GM12878 (cell line): ENCODE data around the gene TRAF3IP3. TPM values are rescaled to one million over a fixed set of nuclear protein-coding genes. Genes with fewer than 3 reads are reported as not detected.

Source experiments
- ATF7 ChIP-seq: fragments of 450-650 bp; IDR thresholded peaks from 2 replicates; pipeline ENCODE4 v1.6.1; 2016; ENCODE audit warnings: low read depth, mild to moderate bottlenecking
- BMI1 ChIP-seq: fragments of 450-650 bp; IDR thresholded peaks from 2 replicates; pipeline ENCODE4 v1.6.1; 2016; ENCODE audit warnings: mild to moderate bottlenecking, moderate library complexity, borderline replicate concordance
- HCFC1 ChIP-seq: fragments of 150-350 bp; IDR thresholded peaks from 2 replicates; pipeline ENCODE4 v1.6.1; 2014; ENCODE audit warnings: low read length
- JUNB ChIP-seq: IDR thresholded peaks from 2 replicates; pipeline ENCODE4 v1.6.1; 2016; ENCODE audit warnings: antibody characterized with exemption, mild to moderate bottlenecking
- MYB ChIP-seq: fragments of 150-350 bp; IDR thresholded peaks from 2 replicates; pipeline ENCODE4 v1.6.1; 2014; ENCODE audit warnings: mild to moderate bottlenecking, low read depth, low read length, borderline replicate concordance
- PAX5 ChIP-seq: IDR thresholded peaks from 2 replicates; pipeline ENCODE4 v1.6.1; 2011; ENCODE audit warnings: low read depth, low read length, borderline replicate concordance
- PML ChIP-seq: IDR thresholded peaks from 2 replicates; pipeline ENCODE4 v1.6.1; 2012; ENCODE audit warnings: low read length, inconsistent platforms
- SREBF2 ChIP-seq: IDR thresholded peaks from 2 replicates; pipeline ENCODE4 v1.6.1; 2012; ENCODE audit warnings: mild to moderate bottlenecking, low read length
- ZNF217 ChIP-seq: fragments of 450-650 bp; IDR thresholded peaks from 2 replicates; pipeline ENCODE4 v1.6.1; 2017; ENCODE audit warnings: antibody characterized with exemption, mild to moderate bottlenecking
- polyA plus RNA-seq, 11 experiments: library from polyadenylated mRNA; depleted of rRNA in 4 of 11; unstranded in 6 of 11; stranded (reverse) in 5 of 11; fragments of >200 nt; fragmentation: Nextera tagmentation in 4 of 11; fragmentation: Illumina TruSeq in 1 of 11; extraction: Ambion mirVana in 4 of 11; extraction: Trizol in 1 of 11; gene quantifications; 1 replicate in 1 of 11; 2 replicates in 10 of 11; pipeline versions ENCODE4 v1.2.1 to v1.2.3, GENCODE V29; 2011 to 2016; ENCODE audit warnings: inconsistent platforms in 2 of 11, missing spikeins in 2 of 11, low read depth in 1 of 11
- total RNA-seq, 4 experiments: library from RNA; depleted of rRNA in 3 of 4; stranded (reverse); fragments of >200 nt in 3 of 4; fragmentation: Illumina TruSeq in 1 of 4; extraction: Trizol in 1 of 4; gene quantifications; 2 replicates each; pipeline versions ENCODE4 v1.2.1 to v1.2.3, GENCODE V29; 2013 to 2021
- TF ChIP-seq, protein P1 (sequence below): fragments of 450-650 bp; IDR thresholded peaks from 2 replicates; pipeline ENCODE4 v1.6.1; 2018; ENCODE audit warnings: borderline replicate concordance, mild to moderate bottlenecking; ENCODE audit not compliant: partially characterized antibody
- TF ChIP-seq, protein P2 (sequence below): fragments of 450-650 bp; IDR thresholded peaks from 2 replicates; pipeline ENCODE4 v1.6.1; 2014; ENCODE audit warnings: mild to moderate bottlenecking
- TF ChIP-seq, protein P3 (sequence below): fragments of 450-650 bp; IDR thresholded peaks from 2 replicates; pipeline ENCODE4 v1.6.1; 2017; ENCODE audit warnings: mild to moderate bottlenecking, moderate library complexity
- TF ChIP-seq, protein P4 (sequence below): fragments of 450-650 bp; formaldehyde crosslinking; IDR thresholded peaks from 2 replicates; pipeline ENCODE4 v1.4.0; 2020; ENCODE audit warnings: mild to moderate bottlenecking, moderate library complexity
- TF ChIP-seq, protein P5 (sequence below): fragments of 450-650 bp; formaldehyde crosslinking; IDR thresholded peaks from 2 replicates; pipeline ENCODE4 v1.5.0; 2022; ENCODE audit warnings: mild to moderate bottlenecking, missing genetic modification characterization

Gene TRAF3IP3
- total and polyA plus RNA-seq, 10 of the 15 experiments (the other 5 are each of a cell fraction or from before 2014, with no cell fraction given) = 61.6 to 121 (median 96.5) TPM

DNA sequence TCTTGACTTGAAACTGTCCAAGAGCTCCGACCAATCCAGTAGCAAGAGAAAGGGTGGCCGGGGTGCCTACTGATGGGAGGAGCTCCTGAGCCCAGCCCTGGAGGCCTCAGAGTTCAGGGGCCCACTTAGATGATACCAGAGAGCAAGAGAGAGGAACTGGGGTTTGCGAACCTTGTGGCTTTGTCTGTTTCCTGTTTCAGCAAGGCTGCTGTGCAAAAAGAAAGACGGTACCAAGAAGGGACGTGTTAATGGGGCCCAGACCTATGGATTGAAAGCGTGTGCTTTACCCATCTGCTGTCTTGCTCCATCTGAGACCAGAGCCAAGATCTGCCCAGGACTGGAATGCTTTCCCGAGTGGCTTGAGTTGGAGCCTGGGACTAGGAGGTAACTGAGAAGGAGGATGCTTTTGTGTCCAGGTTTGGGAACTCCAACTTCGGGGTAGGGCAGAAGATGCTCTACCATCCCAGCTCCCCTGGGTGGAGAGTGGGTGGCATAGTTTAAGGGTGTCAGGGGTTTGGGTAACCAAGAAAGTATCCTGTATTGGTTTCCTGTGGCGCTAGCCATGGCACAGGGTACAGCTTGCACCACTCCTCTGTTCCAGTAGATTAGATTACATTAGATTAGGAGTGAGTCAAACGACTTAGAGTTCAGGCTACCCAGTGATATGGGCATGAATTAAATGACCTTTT is at the start of gene TRAF3IP3 (continued):
- TF ChIP-seq, protein P1, sequence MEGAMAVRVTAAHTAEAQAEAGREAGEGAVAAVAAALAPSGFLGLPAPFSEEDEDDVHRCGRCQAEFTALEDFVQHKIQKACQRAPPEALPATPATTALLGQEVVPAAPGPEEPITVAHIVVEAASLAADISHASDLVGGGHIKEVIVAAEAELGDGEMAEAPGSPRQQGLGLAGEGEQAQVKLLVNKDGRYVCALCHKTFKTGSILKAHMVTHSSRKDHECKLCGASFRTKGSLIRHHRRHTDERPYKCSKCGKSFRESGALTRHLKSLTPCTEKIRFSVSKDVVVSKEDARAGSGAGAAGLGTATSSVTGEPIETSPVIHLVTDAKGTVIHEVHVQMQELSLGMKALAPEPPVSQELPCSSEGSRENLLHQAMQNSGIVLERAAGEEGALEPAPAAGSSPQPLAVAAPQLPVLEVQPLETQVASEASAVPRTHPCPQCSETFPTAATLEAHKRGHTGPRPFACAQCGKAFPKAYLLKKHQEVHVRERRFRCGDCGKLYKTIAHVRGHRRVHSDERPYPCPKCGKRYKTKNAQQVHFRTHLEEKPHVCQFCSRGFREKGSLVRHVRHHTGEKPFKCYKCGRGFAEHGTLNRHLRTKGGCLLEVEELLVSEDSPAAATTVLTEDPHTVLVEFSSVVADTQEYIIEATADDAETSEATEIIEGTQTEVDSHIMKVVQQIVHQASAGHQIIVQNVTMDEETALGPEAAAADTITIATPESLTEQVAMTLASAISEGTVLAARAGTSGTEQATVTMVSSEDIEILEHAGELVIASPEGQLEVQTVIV = no peak
- peak; percentile 54; the same call in 1 of the 2 replicates for TF ChIP-seq PAX5
- TF ChIP-seq PML = peak; percentile 70
- TF ChIP-seq, protein P2, sequence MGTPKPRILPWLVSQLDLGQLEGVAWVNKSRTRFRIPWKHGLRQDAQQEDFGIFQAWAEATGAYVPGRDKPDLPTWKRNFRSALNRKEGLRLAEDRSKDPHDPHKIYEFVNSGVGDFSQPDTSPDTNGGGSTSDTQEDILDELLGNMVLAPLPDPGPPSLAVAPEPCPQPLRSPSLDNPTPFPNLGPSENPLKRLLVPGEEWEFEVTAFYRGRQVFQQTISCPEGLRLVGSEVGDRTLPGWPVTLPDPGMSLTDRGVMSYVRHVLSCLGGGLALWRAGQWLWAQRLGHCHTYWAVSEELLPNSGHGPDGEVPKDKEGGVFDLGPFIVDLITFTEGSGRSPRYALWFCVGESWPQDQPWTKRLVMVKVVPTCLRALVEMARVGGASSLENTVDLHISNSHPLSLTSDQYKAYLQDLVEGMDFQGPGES = no peak
- peak; percentile 31; the same call in 1 of the 2 replicates for TF ChIP-seq ATF7
- no peak for TF ChIP-seq MYB
- TF ChIP-seq JUNB = no peak; the same call in 1 of the 2 replicates
- no peak for TF ChIP-seq SREBF2
- TF ChIP-seq, protein P3, sequence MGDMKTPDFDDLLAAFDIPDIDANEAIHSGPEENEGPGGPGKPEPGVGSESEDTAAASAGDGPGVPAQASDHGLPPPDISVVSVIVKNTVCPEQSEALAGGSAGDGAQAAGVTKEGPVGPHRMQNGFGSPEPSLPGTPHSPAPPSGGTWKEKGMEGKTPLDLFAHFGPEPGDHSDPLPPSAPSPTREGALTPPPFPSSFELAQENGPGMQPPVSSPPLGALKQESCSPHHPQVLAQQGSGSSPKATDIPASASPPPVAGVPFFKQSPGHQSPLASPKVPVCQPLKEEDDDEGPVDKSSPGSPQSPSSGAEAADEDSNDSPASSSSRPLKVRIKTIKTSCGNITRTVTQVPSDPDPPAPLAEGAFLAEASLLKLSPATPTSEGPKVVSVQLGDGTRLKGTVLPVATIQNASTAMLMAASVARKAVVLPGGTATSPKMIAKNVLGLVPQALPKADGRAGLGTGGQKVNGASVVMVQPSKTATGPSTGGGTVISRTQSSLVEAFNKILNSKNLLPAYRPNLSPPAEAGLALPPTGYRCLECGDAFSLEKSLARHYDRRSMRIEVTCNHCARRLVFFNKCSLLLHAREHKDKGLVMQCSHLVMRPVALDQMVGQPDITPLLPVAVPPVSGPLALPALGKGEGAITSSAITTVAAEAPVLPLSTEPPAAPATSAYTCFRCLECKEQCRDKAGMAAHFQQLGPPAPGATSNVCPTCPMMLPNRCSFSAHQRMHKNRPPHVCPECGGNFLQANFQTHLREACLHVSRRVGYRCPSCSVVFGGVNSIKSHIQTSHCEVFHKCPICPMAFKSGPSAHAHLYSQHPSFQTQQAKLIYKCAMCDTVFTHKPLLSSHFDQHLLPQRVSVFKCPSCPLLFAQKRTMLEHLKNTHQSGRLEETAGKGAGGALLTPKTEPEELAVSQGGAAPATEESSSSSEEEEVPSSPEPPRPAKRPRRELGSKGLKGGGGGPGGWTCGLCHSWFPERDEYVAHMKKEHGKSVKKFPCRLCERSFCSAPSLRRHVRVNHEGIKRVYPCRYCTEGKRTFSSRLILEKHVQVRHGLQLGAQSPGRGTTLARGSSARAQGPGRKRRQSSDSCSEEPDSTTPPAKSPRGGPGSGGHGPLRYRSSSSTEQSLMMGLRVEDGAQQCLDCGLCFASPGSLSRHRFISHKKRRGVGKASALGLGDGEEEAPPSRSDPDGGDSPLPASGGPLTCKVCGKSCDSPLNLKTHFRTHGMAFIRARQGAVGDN = peak; percentile 85; the same call in 1 of the 2 replicates
- no peak for TF ChIP-seq ZNF217
- TF ChIP-seq HCFC1 = no peak
- TF ChIP-seq, protein P4, sequence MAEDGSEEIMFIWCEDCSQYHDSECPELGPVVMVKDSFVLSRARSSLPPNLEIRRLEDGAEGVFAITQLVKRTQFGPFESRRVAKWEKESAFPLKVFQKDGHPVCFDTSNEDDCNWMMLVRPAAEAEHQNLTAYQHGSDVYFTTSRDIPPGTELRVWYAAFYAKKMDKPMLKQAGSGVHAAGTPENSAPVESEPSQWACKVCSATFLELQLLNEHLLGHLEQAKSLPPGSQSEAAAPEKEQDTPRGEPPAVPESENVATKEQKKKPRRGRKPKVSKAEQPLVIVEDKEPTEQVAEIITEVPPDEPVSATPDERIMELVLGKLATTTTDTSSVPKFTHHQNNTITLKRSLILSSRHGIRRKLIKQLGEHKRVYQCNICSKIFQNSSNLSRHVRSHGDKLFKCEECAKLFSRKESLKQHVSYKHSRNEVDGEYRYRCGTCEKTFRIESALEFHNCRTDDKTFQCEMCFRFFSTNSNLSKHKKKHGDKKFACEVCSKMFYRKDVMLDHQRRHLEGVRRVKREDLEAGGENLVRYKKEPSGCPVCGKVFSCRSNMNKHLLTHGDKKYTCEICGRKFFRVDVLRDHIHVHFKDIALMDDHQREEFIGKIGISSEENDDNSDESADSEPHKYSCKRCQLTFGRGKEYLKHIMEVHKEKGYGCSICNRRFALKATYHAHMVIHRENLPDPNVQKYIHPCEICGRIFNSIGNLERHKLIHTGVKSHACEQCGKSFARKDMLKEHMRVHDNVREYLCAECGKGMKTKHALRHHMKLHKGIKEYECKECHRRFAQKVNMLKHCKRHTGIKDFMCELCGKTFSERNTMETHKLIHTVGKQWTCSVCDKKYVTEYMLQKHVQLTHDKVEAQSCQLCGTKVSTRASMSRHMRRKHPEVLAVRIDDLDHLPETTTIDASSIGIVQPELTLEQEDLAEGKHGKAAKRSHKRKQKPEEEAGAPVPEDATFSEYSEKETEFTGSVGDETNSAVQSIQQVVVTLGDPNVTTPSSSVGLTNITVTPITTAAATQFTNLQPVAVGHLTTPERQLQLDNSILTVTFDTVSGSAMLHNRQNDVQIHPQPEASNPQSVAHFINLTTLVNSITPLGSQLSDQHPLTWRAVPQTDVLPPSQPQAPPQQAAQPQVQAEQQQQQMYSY = no peak
- TF ChIP-seq BMI1 = no peak
- TF ChIP-seq, protein P5, sequence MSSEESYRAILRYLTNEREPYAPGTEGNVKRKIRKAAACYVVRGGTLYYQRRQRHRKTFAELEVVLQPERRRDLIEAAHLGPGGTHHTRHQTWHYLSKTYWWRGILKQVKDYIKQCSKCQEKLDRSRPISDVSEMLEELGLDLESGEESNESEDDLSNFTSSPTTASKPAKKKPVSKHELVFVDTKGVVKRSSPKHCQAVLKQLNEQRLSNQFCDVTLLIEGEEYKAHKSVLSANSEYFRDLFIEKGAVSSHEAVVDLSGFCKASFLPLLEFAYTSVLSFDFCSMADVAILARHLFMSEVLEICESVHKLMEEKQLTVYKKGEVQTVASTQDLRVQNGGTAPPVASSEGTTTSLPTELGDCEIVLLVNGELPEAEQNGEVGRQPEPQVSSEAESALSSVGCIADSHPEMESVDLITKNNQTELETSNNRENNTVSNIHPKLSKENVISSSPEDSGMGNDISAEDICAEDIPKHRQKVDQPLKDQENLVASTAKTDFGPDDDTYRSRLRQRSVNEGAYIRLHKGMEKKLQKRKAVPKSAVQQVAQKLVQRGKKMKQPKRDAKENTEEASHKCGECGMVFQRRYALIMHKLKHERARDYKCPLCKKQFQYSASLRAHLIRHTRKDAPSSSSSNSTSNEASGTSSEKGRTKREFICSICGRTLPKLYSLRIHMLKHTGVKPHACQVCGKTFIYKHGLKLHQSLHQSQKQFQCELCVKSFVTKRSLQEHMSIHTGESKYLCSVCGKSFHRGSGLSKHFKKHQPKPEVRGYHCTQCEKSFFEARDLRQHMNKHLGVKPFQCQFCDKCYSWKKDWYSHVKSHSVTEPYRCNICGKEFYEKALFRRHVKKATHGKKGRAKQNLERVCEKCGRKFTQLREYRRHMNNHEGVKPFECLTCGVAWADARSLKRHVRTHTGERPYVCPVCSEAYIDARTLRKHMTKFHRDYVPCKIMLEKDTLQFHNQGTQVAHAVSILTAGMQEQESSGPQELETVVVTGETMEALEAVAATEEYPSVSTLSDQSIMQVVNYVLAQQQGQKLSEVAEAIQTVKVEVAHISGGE (CRISPR knock-in tag) = no peak
